IMR-90 (cell line): Measurements from ENCODE around the gene PLBD2. TPM values are rescaled to one million over a fixed set of nuclear protein-coding genes. Genes with fewer than 3 reads are reported as not detected.

Source experiments
- CEBPB ChIP-seq: IDR thresholded peaks from 2 replicates; pipeline ENCODE4 v1.6.1; 2012; ENCODE audit warnings: low read depth, low read length, improper control_type of control experiment
- ELK1 ChIP-seq: fragments of 150-350 bp; IDR thresholded peaks from 2 replicates; pipeline ENCODE4 v1.6.1; 2016; ENCODE audit warnings: low read depth, mild to moderate bottlenecking, low read length, moderate library complexity, borderline replicate concordance
- polyA plus RNA-seq, 3 experiments: library from polyadenylated mRNA; depleted of rRNA; stranded (reverse); fragments of >200 nt; gene quantifications; 2 replicates each; pipeline ENCODE4 v1.2.3, GENCODE V29; 2012; ENCODE audit warnings: low replicate concordance in 1 of 3
- total RNA-seq: library from RNA; depleted of rRNA; stranded (reverse); fragments of >200 nt; gene quantifications from 2 replicates; pipeline ENCODE4 v1.2.3, GENCODE V29; 2012

Gene PLBD2
- total and polyA plus RNA-seq, 2 of the 4 experiments (the other 2 are of a cell fraction), result 7.3 to 44.5 TPM

- TF ChIP-seq ELK1 (no peak), CEBPB (no peak)
Observed at GRCh38 chr12:113424915-113425823, 66.8 kb downstream of the PLBD2 start (continued).
